Inferior parietal cortex (tissue), 1 donor: Measurements from ENCODE around the gene ST6GAL1.

Experiments
- DNase-seq: peaks from one replicate; pipeline ENCODE4 v3.0.0-alpha.2; 2016; ENCODE audit errors: extremely low spot score

ST6GAL1 gene

DNA sequence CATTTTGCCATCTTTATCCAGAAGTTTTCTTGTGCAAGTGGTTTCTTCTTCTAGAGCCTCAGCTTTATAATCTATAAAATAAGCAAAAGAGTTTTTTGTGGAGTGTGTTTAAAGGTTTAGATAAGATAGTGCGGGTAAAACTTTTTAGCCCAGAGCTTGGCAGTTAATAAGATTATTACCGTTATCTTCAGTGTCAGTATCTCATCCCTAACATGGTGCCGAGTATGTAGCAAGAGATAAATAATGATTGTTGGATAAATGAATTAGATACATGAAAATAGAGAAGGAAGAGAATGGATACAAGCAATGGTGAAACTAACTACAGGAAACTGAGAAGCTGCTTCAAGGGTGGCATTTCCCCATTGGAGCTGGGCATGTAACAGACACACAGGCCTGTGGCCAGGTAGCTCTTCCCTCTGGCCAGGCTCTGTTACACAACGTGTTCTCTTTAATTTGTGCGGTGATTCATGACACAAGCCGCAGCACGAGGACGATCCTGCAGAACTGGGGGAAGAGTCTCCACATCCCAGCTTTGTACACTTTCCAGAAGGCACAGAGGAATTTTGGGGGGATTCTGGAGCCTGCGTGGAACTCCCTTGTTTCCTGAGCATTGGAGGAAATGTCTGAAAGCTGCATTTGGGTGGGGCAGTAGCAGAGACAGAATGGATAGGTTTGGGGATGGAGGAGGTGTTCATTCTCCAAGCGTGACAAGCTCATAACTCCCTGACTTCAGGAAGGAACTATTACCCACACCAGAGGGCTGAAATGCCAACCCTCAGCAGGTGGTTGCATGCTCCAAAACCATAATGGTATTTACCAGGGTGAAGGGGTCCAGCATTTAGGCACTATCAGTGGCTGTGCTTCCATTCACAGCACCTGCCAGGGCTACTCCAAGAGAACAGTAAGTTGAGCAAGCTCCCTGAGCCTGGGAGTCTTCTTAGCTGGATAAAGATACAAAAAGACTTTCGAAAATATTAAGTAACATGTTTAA is 14.2 kb upstream of the ST6GAL1 start:
- no peak for DNase-seq

DNA sequence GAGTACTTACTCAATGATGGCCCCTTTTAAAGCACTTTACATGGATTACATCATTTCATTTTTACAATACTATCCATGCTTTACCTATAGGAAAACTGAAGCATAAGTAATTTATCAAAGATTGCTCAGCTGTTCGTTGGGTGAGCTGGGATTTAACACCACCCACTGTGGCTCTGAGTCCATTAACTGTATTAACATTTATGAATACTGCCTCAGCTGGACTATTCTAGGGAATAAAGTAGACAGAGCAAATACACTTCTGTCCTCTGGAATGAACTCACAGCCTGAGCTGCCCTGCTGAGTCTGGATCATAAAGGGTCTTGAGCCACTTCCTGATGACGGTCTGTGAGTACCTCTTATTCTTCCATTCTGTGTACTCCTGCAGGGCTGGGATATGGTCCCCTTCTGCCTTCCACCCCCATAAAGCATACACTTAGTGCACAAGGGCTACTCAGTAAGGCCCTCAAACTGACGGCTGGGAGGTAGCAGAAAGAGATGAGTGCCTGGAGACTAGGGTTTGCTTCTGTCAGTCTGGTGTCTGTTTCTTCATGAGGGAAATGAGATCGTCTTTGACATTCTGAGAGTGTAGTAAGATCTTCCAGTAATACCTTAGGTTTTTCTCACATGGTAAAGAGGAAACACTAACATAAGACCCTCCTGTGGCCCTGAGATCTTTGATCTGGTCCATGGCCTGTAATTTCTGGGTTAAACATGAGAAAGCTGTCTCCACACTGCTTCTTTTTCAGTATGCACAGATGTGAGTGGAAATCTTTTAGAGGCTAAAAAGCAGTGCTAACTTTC is 12.6 kb upstream of the ST6GAL1 start:
- DNase-seq = no peak

DNA sequence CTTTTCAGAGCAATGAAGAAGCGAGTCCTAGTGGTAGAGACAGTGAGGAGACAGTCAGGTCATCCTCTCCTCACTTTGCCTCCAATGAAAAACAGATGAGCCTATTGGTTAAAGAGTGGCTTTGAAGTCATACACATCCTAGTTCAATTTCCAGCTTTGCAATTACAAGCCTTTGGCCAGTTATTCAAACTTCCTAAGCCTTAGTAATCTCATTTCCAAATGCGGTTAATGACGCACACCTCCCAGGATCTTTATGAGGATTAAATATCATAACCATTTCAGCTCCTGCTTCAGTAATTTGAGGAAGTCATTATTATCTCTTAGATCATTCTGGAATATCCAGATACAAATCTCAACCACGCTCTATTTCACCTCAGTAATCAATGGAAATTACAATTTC is 10.0 kb upstream of the ST6GAL1 start:
- no peak for DNase-seq

DNA sequence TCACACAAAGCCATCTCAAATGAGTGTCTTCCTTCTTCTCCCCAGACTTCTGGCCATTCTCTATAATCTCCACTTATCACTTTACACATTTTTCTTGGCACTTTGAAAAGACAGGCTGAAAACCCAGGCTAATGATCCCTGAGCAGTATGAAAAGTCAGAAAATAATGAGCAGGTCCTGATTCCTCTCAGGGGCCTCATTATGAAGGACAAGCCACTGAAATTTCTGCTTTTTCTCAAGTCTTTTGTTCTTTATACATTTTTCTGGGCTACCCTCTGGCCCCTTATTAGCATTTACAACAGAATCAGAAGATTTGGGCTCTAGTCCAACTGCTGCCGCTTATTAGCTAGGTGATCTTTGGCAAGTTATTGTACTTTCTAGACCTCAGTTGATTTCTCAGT is 9.5 kb upstream of the ST6GAL1 start:
- DNase-seq = no peak

DNA sequence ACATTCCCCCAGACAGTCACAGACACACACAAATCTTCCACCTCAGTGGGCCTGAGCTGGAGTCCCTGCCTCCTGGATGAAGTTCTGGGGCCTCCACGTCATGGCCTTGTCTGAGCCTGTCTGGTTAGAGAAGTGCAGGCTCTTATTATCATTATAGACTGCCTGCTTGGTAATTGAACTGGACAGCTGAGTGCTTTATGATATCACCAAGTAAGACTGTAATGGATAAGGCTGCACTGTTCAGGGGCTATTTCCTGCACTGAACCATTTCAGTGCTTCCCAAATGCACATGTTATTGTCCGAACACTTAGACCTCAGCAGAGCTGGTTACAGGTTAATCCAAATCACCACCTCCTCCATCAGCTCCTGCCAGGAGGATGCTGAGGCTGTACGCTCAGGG is 8.7 kb upstream of the ST6GAL1 start:
- DNase-seq = no peak

DNA sequence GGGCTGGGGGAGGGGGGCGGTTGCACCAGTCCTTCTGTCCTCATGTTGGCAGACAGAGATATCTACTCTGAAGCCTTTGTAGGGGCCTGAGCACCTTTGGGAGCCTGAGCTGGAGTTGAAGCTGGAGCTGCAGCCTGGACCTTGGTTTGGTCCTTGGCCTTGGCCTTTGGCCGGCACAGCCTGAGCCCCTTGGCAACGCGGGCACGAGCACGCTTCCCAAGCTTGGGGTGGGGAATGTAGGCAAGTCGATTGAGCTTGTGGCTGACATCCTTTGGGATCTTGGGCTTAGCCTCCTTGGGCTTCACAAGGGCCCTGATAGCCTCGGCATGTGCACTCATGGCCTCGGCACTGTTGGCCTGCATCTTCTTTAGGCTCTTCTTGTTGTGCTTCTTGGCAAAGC is 8.1 kb upstream of the ST6GAL1 start:
- DNase-seq = no peak

DNA sequence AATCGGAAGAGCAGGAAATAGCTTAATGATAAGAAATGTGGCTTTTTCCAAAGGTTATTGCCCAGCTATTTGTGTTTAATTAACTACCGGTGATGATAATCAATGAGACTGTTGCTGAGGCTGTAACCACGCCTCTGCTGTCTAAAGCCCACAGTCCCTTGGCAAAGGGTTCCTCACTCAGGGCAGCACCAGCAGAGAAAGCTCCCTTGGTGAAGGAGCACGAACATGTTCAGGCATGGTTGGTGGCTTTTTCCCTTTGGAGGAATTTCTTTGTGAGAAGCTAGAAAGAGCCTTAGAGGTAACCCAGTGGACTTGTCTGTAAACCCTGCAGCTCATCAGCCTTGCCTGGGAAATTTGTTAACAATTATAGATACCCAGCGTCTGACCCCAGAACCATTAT is 7.5 kb upstream of the ST6GAL1 start:
- no peak for DNase-seq

DNA sequence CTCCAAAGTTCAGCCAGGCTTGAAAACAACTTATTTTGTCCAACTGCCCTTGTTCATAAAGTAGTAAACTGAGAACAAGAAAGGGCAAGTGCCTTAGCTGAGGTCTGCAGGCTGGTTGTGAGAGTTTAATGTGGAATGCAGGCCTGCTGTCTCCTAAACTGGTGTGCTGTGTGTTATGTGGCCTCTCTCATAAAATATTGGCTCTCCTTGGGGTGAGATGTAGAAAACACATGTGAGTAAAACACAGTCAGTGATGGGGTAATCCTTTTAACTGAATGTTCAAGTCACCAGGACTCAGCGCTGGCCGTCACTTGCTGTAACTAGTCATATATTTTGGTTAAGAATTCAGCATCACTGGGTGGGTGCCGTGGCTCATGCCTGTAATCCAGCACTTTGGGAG is 7.1 kb upstream of the ST6GAL1 start:
- DNase-seq = no peak

DNA sequence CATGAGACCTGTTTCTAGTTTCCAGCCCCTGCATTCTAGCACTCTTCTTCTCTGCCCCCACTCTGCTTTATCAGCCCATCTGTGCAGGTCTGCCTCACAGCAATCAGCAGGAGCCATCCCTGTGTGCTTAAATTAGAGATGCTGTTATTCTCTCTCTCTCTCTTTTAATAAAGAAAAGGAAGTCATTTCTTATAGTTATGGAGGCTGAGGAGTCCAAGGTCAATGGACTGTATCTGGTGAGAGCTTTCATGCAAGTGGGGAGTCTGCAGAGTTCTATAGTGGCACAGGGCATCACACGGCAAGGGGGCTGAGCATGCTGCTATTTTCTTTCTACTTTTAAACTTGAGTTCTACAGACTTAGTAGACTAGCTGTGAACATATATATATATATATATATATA is 4.5 kb upstream of the ST6GAL1 start:
- no peak for DNase-seq

DNA sequence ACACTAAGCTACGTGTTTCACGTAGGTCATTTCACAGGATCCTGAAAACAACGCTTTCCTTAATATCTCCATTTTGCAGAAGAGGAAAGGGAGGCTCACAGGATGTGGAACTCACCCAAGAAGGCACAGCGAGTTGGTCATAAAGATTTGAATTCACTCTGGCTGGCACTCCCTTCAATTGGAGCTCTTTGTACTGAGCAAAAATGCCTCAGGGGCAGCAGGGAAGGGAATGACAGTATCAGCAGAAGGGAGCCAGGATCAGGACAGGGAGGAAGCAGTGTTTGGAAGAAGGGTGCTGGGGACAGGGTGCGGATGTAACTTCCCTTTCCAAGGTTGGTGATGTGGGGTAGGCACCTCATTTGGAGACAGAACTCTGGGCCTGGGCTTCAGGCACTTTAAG is 1.1 kb upstream of the ST6GAL1 start:
- DNase-seq = no peak

DNA sequence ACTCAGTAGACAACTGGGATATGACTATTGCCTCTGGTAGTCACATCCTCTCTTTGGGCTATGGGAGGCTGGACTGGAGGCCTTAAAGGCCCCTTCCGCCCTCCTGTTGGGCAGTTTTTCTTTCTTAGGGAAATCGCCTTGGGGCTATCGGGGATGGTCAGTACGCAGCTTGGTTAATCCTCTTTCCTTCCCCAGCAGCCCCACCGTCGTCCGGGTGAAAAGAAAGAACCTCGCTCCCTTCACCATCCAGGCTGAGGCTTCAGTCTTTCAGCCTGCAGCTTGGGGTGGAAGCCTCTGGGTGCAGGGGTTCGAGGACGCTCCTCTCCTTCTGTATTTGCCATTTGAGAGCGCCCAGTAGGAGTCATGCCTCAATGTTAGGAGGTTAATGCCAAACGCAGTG is 641 bp upstream of the ST6GAL1 start:
- no peak for DNase-seq

DNA sequence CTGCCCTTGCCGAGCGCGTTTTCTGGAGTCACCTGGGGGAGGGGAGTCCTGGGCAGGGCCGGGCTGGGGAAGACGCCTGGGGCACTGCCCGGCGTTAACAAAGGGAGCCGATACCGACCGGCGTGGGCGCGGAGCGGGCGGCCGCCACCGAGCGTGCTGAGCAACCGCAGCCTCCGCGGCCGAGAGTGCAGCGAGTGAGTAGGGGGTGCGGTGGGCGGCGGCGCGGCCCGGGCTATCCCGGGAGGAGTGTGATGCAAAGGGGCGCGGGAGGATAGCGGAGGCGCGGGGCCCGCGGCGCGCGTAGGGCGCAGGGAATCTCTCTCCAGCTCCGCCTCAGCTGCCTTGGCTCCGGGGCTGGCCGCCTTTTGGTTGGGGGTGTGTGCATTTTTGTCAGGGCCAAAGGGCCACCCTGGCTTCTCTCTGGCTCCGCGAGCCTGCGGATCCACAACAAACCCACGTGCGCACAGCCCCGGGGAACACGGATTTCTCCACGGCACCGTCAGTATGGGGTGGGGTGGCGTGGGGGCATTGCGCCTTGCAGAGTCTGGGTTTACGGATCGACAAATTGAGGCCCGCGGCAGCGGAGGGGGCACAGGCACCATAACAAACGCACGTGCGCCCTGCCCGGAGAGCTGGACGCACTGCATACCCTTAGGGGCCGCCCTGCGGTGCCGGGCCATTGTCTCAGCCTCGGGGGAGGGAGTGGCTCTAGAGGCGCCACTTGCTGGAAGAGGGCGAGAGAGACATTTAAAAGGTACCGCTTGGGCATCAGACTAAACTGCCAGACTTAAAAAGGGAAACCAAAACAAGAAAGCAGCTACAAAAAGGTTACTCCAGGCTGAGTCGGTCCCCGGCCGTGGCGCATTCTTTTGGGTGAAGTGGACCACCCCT is 560 bp downstream of the ST6GAL1 start:
- peak; percentile 40 for DNase-seq

DNA sequence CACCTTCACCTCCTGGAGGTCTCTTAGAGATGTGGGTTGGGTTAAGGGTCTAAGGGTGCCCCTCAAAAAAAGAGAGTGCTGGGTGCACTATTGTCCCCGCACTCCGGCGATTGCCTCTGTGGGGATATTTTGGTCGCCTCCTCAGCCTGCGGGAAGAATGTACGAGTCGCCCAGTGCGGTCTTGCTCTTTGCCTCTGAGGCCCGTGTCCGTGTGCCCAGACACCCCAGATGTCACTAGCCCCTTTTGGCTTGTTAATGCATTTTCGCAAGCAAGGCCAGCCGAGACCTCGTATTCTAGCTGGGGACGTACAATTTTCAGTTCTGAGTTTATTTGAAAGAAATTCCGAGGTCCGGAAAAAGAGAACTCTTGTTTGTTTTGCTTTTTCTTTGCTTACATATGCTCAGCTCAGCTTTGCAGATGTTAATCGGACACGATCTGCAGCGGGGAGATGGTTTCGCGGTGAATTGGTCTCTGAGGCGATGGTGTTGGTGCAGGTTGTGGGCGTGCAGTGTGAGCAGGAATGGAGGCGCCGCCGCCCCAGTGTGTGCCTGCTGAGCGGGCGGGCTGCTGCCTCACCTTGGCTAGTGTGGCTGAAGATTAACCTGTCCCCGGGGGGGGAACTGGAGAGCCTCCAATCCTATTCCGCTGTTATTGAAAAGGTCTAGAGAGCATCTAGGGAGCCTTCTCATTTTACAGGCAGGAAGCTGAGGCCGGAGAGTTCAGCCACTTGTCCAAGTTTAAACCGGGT is 1.4 kb downstream of the ST6GAL1 start:
- peak; percentile 29 for DNase-seq

DNA sequence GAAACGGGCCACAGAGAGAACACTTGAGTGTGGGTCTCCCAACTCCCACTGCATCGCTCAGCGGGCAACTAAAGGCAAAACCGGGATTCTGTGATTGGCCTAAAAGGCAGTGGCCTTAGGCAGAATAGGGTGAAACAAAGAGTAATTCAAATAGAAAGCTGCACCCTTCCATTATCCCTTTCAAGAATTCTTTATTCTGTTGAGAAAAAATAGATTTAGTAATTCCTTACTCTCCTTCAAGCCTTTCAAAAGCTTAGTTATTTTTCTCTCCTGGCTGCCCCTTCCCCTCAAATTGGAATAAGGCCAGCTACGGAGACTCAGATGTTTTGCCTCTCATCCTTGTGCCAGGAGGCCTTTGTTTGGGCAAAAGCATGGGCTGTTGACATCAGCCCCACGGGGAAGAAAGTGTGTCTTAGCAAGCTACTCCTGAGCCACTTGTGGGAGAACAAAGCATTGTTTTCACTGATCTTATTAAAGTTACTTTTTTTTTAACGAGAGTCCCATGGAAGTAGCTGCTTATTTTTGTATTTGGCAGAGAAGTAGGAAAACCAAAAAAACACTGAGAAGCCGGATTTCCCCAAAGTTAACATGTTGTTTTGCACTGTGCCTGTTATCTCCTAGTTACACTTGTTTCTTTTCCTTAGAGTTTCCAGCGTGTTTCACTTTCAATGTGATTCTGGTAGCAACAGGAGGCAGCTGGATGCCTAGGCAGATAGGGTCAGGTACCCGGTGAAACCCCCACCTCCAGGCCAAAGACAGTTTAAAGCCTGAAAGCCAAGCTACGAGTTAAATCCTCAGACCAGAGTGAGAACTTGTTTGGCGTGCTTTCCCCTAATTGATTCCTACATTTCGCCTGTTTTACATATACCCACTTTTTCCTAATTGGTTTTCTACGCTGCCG is 2.2 kb downstream of the ST6GAL1 start:
- peak; percentile 32 for DNase-seq

DNA sequence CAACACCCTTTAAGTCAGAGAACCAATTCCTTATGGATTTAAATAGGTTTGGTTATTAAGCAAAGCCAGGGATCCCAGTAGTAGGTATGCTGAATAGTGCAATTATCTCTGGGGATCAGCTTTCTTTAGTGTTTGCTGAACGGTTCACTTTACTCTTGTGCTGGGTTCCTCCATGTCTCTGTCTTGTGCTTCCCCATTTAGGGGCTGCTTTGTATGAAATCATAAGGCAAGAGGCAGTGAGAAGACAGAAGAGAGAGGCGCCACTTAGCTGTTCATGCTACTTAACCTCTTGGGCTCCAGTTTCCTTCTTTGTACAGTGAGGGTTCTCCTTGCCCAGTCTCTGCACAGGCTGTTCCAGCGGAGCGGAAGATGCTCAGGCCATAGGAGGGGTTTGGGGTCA is 3.5 kb downstream of the ST6GAL1 start:
- DNase-seq = no peak

DNA sequence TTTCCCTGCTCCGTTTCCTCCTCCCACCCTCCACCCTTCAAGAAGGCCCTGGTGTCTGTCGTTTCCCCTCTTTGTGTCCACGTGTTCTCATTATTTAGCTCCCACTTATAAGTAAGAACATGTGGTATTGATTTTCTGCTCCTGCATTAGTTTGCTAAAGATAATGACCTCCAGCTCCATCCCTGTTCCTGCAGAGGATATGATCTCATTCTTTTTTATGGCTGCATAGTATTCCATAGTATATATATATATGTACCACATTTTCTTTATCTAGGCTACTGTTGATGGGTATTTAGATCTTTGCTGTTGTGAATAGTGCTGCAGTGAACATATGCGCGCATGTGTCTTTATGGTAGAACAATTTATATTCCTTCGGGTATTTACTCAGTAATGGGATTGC is 4.8 kb downstream of the ST6GAL1 start:
- DNase-seq = no peak

DNA sequence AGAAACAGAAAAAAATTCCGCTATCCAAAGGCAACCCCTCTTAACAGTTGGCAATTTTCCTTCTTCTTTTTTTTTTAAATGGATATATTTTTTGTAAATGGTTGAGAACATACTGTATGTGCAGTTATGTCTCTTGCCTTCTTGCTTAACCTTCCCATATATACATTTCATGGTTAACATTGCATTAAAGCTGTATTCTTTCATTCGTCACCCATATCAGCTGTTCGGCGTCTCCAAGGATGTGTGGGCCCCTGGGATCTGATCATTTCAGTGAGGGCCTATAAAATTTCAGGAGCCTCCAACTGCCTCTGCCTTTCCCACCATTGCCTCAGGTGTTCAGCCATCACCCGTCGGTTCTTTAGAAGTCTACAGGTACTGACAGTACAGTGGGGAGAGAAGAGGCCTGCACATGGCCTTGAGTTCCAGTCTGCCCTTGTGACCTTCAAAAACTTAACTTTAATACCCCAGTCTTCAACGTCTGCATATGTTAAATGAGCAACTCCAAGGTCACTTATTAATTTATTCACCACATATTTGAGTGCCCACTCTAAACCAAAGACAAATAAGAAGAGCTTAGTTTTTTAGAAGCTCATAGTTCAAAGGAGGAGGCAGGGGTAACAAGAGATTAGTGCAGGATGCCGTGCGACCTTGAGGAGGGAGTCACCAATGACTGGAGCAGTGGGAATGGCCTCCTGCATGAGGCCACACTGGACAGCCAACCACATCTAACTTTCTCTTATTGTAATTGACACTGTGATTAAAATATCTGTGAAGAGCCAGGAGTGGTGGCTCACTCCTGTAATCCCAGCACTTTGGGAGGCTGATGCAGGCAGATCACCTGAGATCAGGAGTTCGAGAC is 6.9 kb downstream of the ST6GAL1 start:
- no peak for DNase-seq

DNA sequence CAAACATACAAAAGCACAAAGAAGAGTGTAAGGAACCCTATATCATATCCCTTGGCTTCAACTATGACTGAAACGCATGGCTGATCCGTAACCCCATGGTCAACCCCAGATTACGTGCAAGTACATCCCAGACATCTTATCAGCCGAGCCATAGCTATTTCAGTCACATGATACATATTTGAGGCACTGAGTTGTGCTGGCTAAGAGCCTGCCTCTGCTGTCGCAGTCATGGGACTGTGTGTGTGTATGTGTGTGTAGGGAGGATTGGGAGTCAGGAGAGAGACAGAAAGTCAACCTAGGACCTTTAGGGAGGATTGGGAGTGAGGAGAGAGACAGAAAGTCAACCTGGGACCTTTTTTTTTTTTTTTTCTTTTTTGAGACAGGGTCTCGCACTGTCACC is 8.4 kb downstream of the ST6GAL1 start:
- DNase-seq = no peak

DNA sequence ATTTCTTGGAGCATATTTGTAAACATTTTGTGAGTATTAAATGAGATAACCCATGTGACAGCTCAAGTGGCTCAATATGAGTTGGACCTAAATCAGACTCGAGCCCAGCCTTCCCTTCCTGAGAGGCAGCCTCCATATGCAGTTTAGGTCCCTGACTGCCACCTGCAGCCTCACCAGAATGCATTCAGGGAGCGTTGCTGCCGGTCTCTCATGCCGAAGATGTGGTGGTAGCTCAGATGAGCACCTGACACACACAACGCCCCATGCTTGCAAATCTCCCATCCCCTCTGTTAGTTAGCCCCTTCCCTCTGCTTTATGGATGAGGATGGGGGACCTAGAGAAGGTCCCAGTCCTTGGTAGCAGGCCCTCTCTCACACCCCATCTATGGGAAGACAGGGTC is 9.2 kb downstream of the ST6GAL1 start:
- DNase-seq = no peak
